ENCODE data around the gene SERPINB3.

DNA sequence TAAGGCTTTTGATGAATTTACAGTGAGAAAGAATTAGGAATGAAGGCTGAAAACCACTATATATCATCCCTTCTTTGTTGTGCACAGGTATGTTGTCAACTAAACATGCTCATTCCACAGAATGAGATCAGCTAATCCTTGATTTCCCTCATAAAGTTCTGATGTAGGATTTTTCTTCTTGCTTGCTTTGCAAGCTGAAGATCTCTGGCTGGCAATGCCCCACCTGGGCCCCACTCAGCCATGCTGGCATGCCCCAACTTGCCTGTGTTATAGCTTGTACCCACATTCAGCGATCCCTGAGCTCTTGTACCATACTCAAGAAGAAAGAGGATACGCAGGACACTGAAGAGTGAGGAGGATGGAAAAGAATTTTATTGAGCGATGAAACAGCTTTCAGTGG lies 23.0 kb upstream of the SERPINB3 start:
- TF ChIP-seq CTCF (IDR thresholded peaks at IDR 0.05) (no peak), POLR2A (IDR thresholded peaks at IDR 0.05) (no peak)
